IPS DF 19.7 (cell line): Measurements from ENCODE around the gene PPP1CC.
"Not testable (repeated sequence)": the region's sequence is repeated elsewhere in the genome, so short reads cannot be mapped to it uniquely, and the experiment has no call there.

ENCODE experiments used
- DNase-seq: peaks from one replicate; pipeline ENCODE4 v3.0.0-alpha.2; 2013; ENCODE audit warnings: low read depth, low spot score

PPP1CC gene

DNA sequence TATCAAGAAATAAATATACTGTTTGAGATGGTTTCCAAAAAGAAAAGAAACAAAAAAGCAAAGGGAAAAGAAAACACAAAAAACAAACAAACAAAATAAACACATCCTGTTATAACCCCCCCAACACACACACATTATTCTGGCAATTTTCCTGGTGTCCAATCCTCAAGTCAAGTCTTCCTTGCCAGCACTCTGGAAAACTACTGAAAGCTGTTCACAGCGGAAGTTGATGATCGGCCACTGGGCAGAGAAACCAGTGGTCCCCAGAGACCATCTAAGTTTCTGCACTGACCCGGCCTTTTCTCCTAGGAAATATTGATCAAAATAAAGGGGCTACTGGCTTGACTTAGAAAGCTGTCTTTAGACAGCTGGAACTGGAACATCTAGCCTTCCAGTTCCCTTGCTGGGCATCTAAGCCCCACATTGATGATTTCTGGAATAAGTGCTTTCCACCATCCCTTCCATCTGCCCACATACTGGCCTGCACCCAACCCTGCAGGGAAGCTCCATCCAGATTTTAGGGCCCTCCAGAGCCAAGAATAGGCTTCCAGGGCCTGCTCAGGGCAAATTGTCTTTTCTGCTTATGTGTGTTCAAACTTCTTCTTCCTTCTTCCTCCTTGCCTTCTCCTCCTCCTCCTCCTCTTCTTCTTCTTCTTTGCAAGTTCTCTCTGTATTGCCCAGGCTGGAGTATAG, 11.6 kb upstream of the PPP1CC start:
- no peak for DNase-seq

DNA sequence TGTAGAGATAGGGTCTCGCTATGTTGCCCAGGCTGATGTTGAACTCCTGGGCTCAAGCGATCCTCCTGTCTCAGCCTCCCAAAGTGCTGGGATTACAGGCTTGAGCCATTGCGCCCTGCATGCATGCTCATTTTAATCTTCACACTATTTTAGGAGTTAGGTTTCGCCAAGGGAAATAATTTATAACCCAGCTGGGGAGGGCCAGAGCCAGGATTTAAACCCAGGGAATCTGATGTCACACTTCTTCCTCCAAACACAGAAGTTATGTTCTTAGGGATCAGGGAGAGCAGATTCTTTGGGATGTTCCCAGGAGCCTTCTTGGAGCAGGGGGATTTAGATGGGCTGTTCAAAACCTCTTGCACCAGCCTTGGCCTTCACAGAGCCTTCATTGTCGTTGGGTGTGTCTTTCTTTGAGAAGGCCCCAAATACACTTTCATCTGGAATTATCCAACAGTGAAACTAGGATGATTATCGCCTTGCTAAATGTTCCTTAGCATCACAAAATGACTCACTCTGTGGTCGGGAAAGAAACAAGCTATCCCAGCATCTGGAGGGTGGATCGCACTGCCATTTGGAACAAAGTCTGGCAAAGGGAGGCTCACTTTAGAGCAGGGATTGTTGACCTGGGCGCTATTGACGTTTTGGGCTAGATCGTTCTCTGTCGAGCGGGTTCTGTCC, 8.2 kb upstream of the PPP1CC start:
- DNase-seq = no peak

DNA sequence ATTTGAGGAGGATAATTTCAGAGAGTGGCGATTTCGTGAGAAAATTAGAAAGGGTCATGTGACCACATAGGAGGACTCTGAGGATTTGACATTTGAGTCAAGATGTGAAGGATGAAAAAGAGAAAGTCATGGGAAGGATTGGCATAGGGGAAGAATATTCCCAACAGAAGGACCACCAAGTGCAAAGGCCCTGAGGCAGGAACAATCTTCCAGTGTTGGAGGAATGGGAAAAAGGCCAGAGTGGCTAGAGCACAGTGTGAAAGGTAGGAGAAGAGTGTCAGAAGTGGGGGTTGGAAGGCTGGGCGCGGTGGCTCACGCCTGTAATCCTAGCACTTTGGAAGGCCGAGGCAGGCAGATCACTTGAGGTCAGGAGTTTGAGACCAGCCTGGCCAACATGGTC, 3.9 kb upstream of the PPP1CC start:
- no peak for DNase-seq

GRCh38 chr12:110745542-110746284, 3.0 kb upstream of the PPP1CC start:
- no peak for DNase-seq

- DNase-seq = no peak
Observed at GRCh38 chr12:110744601-110745264, 2.0 kb upstream of the PPP1CC start.

- no peak for DNase-seq
Observed at GRCh38 chr12:110744151-110744571, 1.5 kb upstream of the PPP1CC start.

- DNase-seq = no peak
Observed at GRCh38 chr12:110743571-110744093, 941 bp upstream of the PPP1CC start.

DNA sequence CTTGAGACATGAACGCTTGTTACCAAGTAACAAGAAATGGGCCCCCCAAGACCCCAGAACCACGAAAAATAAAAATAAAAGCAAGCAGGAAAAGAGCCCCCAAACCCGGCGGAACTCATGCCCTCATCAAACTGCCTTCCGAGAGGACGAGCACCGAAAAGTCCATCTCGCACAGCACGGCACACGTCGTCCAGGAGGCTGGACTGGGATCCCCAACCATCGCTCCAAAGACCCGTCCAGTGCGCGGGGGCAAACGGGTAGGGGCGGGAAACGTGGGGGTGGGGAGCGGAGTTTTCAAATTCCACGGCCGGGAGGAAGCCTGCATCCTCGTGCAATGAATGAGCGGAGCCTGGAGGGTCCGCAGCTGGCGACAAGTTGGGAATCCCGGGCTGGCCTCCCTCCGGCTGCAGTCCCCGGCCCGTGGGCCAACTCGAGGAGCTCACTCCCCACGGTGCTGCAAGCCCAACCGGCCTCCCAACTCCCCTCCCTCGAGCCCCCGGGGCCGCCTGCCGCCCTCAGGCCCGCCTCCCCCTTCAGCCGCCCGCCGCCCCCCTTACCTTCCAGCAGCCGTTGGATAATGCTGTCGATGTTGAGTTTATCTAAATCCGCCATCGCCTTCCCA, 484 bp downstream of the PPP1CC start:
- no peak for DNase-seq

DNA sequence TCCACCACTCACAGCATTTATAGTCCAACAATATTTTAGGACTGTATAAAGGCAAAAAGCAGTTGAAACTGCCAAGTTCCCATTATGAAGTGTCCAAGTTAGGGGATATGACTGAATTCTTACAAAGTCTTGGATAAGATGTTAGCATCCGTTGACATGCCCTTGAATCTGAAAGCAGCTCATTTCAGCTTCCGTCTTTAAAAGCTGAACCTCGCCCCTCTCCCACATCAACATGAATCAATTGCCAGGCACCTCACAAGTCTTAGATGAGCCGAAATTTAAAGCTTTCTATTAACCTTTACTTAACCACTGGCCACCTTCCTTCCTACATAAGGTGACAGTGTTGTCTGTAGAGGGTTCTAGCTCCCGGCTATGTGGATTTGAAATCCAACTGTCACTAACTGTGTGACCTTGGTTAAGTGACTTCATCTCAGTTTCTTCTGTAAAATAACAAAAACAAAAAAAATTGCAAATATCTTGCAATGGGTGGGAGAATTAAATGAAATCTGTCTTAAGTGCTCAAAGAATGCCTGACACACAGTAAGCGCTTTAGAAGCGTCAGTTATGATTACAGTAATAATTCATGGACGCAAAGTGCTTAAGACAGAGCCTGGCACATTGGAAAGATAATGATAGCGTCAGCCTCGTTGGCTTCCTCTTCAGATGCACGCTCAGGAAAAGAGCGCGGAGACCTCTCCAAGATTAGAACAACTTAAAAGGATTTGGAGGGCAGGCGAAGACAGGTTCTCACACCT, 1.2 kb downstream of the PPP1CC start:
- DNase-seq = no peak

- no peak for DNase-seq
Observed at GRCh38 chr12:110739894-110740293, 2.8 kb downstream of the PPP1CC start.

DNA sequence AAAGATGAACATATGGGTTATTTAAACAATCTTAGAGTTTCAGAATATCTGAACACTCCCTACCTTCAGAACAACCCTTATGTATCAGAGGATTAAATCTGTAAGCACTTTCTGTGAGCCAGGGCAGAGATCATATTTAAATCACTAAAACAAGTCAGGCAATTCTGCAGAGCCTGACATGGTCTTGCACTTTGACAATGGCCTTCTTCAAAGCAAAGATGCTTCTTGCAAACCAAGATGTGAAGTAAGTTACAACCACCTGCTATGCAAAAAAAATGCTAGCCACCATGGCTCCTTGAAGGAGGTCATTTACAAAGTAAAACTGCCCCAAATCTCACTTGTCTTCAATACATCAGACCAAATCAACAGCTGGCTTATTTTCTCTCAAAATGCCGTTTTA, 3.2 kb downstream of the PPP1CC start:
- no peak for DNase-seq

GRCh38 chr12:110737532-110737931, 5.2 kb downstream of the PPP1CC start:
- no peak for DNase-seq

GRCh38 chr12:110737016-110737415, 5.7 kb downstream of the PPP1CC start:
- not testable (repeated sequence) for DNase-seq

GRCh38 chr12:110733900-110734299, 8.8 kb downstream of the PPP1CC start:
- DNase-seq = no peak

GRCh38 chr12:110733089-110733715, 9.5 kb downstream of the PPP1CC start:
- no peak for DNase-seq

GRCh38 chr12:110732572-110732971, 10.1 kb downstream of the PPP1CC start:
- DNase-seq = no peak

- DNase-seq = no peak
Observed at GRCh38 chr12:110731479-110731878, 11.2 kb downstream of the PPP1CC start.

GRCh38 chr12:110728628-110729027, 14.1 kb downstream of the PPP1CC start:
- DNase-seq = no peak

DNA sequence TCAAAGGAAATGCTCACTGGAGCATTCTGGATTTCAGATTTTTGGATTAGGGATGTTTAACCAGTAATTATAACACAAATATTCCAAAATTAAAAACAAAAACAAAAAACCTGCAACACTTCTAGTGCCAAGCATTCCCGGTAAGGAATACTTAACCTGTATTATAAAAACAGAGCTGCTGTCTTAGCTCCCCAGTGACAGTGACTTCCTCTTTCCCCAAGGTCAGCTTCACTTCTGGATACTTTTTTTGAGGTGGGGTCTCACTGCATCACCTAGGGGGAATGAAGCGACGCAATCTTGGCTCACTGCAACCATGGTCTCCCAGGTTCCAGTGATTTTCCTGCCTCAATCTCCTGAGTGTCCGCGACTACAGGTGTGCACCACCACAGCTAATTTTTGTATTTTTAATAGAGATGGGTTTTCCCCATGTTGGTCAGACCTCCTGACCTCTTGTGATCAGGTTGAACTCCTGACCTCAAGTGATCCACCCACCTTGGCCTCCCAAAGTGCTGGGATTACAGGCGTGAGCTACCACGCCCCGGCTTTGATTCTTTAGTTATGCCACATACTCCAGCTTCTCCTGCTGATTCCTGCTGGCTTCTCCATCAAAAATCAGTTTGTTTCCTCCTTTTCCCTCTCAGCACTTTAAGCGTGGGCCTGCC, 15.9 kb downstream of the PPP1CC start:
- DNase-seq = no peak

DNA sequence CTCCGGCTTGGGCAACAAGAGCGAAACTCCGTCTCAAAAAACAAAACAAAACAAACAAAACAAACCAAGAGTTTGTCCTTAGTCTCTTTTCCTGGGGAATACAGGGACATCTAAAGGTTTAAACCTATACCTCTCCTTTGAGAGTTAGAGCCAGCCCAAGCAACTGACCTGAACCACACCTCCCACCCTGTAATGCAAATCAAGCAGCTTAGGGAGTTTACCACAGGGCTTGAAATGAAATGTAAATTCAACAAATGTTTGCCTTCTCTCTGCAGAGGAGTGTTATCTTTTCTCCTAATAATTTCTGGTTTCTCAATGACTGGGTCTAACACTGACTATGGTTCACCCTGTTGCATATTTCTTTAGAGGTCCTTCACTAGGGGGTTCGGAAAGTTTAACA, 16.7 kb downstream of the PPP1CC start:
- no peak for DNase-seq
